SJSA1 (cell line): ENCODE measurements around the gene SYCN. TPM values are rescaled to one million over a fixed set of nuclear protein-coding genes. Genes with fewer than 3 reads are reported as not detected.

Source experiments
- DNase-seq, 2 experiments: peaks; one replicate each; pipeline ENCODE4 v3.0.0-alpha.2; 2015 to 2020; ENCODE audit warnings: low spot score in 2 of 2, low read depth in 1 of 2
- H3K27ac ChIP-seq: fragments of 250-450 bp; sonication (Bioruptor Pico); 2 replicates; pipeline ENCODE4 v1.5.1; 2020; ENCODE audit warnings: mild to moderate bottlenecking, moderate library complexity
- H3K27me3 ChIP-seq: fragments of 250-450 bp; sonication (Bioruptor Pico); replicated peaks from 2 replicates; pipeline ENCODE4 v1.5.1; 2020; ENCODE audit warnings: mild to moderate bottlenecking, moderate library complexity
- H3K36me3 ChIP-seq: fragments of 250-450 bp; sonication (Bioruptor Pico); 2 replicates; pipeline ENCODE4 v1.5.1; 2020; ENCODE audit warnings: mild to moderate bottlenecking
- H3K4me1 ChIP-seq: fragments of 250-450 bp; sonication (Bioruptor Pico); replicated peaks from 2 replicates; pipeline ENCODE4 v1.6.1; 2021; ENCODE audit warnings: mild to moderate bottlenecking
- H3K4me3 ChIP-seq: fragments of 250-450 bp; sonication (Bioruptor Pico); 2 replicates; pipeline ENCODE4 v1.5.1; 2020; ENCODE audit warnings: mild to moderate bottlenecking
- H3K9me3 ChIP-seq: fragments of 250-450 bp; sonication (Bioruptor Pico); replicated peaks from 2 replicates; pipeline ENCODE4 v1.5.1; 2020; ENCODE audit warnings: mild to moderate bottlenecking
- total RNA-seq: library from RNA; depleted of rRNA; stranded (reverse); fragments of >200 nt; shearing (Covaris generic); gene quantifications from 2 replicates; pipeline ENCODE4 v1.2.3, GENCODE V29; 2014; rRNA removed

SYCN gene
- total RNA-seq, 1 experiment from 2014 or later: not detected

GRCh38 chr19:39155741-39156140, 48.3 kb downstream of the SYCN start:
- Histone ChIP-seq H3K4me3 (no peak overlapping the region), H3K4me1 (peaks cover 7% of the 10 kb centered on the region), H3K36me3 (peaks cover 8% of the 10 kb centered on the region; the same call in 1 of the 2 replicates), H3K27ac (no peak overlapping the region), H3K27me3 (no peaks in the 10 kb centered on the region), H3K9me3 (no peaks in the 10 kb centered on the region)
- no peak for DNase-seq

GRCh38 chr19:39155114-39155700, 48.9 kb downstream of the SYCN start:
- Histone ChIP-seq H3K9me3 (no peaks in the 10 kb centered on the region), H3K27ac (no peak overlapping the region), H3K27me3 (no peaks in the 10 kb centered on the region), H3K36me3 (peaks cover 8% of the 10 kb centered on the region; the same call in 1 of the 2 replicates), H3K4me1 (peaks cover 7% of the 10 kb centered on the region), H3K4me3 (no peak overlapping the region)
- no peak for DNase-seq

GRCh38 chr19:39154629-39155100, 49.4 kb downstream of the SYCN start:
- H3K27me3 ChIP-seq: no peaks in the 10 kb centered on the region
- no peak overlapping the region for H3K27ac ChIP-seq
- peaks cover 8% of the 10 kb centered on the region; the same call in 1 of the 2 replicates for H3K36me3 ChIP-seq
- DNase-seq: no peak
- peaks cover 7% of the 10 kb centered on the region for H3K4me1 ChIP-seq
- H3K9me3 ChIP-seq: no peaks in the 10 kb centered on the region
- no peak overlapping the region for H3K4me3 ChIP-seq

- H3K27ac ChIP-seq: no peak overlapping the region
- H3K9me3 ChIP-seq: no peaks in the 10 kb centered on the region
- DNase-seq: no peak
- no peaks in the 10 kb centered on the region for H3K27me3 ChIP-seq
- H3K4me1 ChIP-seq: peaks cover 7% of the 10 kb centered on the region
- H3K36me3 ChIP-seq: peaks cover 10% of the 10 kb centered on the region
- H3K4me3 ChIP-seq: no peak overlapping the region
Measured at GRCh38 chr19:39154100-39154628, 49.9 kb downstream of the SYCN start.

Other genes with a start within 250 kb of the SYCN start
- 3.9 and 21.0 TPM in 2 replicates for gene FBXO17, start 228.5 kb downstream of the SYCN start, total RNA-seq
- 1.5 TPM in 1 of 2 replicates, not detected in the other for gene FBXO27, start 171.7 kb downstream of the SYCN start, total RNA-seq
- not detected in 2 replicates for gene ACP7, start 119.9 kb downstream of the SYCN start, total RNA-seq
- 7.2 TPM in 2 replicates for gene PAK4, start 78.5 kb downstream of the SYCN start, total RNA-seq
- not detected in 2 replicates for gene NCCRP1, start 7.3 kb downstream of the SYCN start, total RNA-seq
- gene IFNL3, start 40.7 kb upstream of the SYCN start, total RNA-seq: not detected in 2 replicates
- gene IFNL4, start 44.6 kb upstream of the SYCN start, total RNA-seq: not detected in 2 replicates
- gene IFNL2, start 64.1 kb upstream of the SYCN start, total RNA-seq: not detected in 2 replicates
- gene IFNL1, start 92.1 kb upstream of the SYCN start, total RNA-seq: not detected in 2 replicates
- gene LRFN1, start 116.6 kb upstream of the SYCN start, total RNA-seq: not detected in 2 replicates
- 1.4 TPM in 1 of 2 replicates, not detected in the other for gene GMFG, start 131.8 kb upstream of the SYCN start, total RNA-seq
- gene SAMD4B, start 138.2 kb upstream of the SYCN start, total RNA-seq: 48.5 and 49.7 TPM in 2 replicates
- gene PAF1, start 186.8 kb upstream of the SYCN start, total RNA-seq: 55.2 and 61.6 TPM in 2 replicates
- 24.3 and 38.9 TPM in 2 replicates for gene MED29, start 187.1 kb upstream of the SYCN start, total RNA-seq
- gene ZFP36, start 202.6 kb upstream of the SYCN start, total RNA-seq: 2.0 and 4.3 TPM in 2 replicates
- gene PLEKHG2, start 208.4 kb upstream of the SYCN start, total RNA-seq: 8.6 and 17.9 TPM in 2 replicates
- gene RPS16, start 231.7 kb upstream of the SYCN start, total RNA-seq: 54.0 and 69.4 TPM in 2 replicates
- 89.0 and 100 TPM in 2 replicates for gene SUPT5H, start 241.3 kb upstream of the SYCN start, total RNA-seq